ENCODE results near the gene OSBPL8.
"Not testable (repeated sequence)": the region's sequence is repeated elsewhere in the genome, so short reads cannot be mapped to it uniquely, and the experiment has no call there.

OSBPL8 gene

GRCh38 chr12:76520348-76520747 is 39.2 kb downstream of the OSBPL8 start:
- DNase-seq: no peak

- no peak for DNase-seq
These were observed 40.0 kb downstream of the OSBPL8 start for GRCh38 chr12:76519538-76519937.

- DNase-seq: no peak
These were observed 40.9 kb downstream of the OSBPL8 start for GRCh38 chr12:76518699-76519098.

- no peak for DNase-seq
These were observed 44.3 kb downstream of the OSBPL8 start for GRCh38 chr12:76515271-76515670.

- DNase-seq: not testable (repeated sequence)
These were observed 48.4 kb downstream of the OSBPL8 start for GRCh38 chr12:76511116-76511716.

GRCh38 chr12:76508128-76508980 is 51.2 kb downstream of the OSBPL8 start:
- no peak for DNase-seq

- no peak for DNase-seq
These were observed 53.4 kb downstream of the OSBPL8 start for GRCh38 chr12:76506149-76506548.

GRCh38 chr12:76505050-76505449 is 54.5 kb downstream of the OSBPL8 start:
- DNase-seq: no peak

GRCh38 chr12:76504606-76505005 is 55.0 kb downstream of the OSBPL8 start:
- DNase-seq: peak; percentile 8

GRCh38 chr12:76503957-76504356 is 55.6 kb downstream of the OSBPL8 start:
- no peak for DNase-seq

- no peak for DNase-seq
These were observed 58.2 kb downstream of the OSBPL8 start for GRCh38 chr12:76501390-76501789.

GRCh38 chr12:76499136-76499535 is 60.4 kb downstream of the OSBPL8 start:
- not testable (repeated sequence) for DNase-seq

GRCh38 chr12:76495556-76495955 is 64.0 kb downstream of the OSBPL8 start:
- no peak for DNase-seq

GRCh38 chr12:76491292-76491691 is 68.3 kb downstream of the OSBPL8 start:
- DNase-seq: no peak

- DNase-seq: no peak
These were observed 68.8 kb downstream of the OSBPL8 start for GRCh38 chr12:76490763-76491162.

- no peak for DNase-seq
These were observed 69.8 kb downstream of the OSBPL8 start for GRCh38 chr12:76489737-76490136.

GRCh38 chr12:76486011-76486410 is 73.6 kb downstream of the OSBPL8 start:
- DNase-seq: no peak

- peak; percentile 75 for DNase-seq
These were observed 78.8 kb downstream of the OSBPL8 start for GRCh38 chr12:76480796-76481195.

GRCh38 chr12:76478045-76478444 is 81.5 kb downstream of the OSBPL8 start:
- DNase-seq: no peak

- DNase-seq: not testable (repeated sequence)
These were observed 86.7 kb downstream of the OSBPL8 start for GRCh38 chr12:76472862-76473261.

- DNase-seq: peak; percentile 15
These were observed 88.0 kb downstream of the OSBPL8 start for GRCh38 chr12:76471579-76471978.

GRCh38 chr12:76470028-76470939 is 89.3 kb downstream of the OSBPL8 start:
- peak; percentile 78 for DNase-seq

GRCh38 chr12:76464631-76465166 is 94.9 kb downstream of the OSBPL8 start:
- no peak for DNase-seq
